HEK293 (cell line): ENCODE results near the gene MRPL20.

Experiments used
- CTCF ChIA-PET: fragments of 350-600 bp; formaldehyde crosslinking; extraction: SDS; loops from one replicate; lab custom pipeline; 2021; ENCODE audit warnings: antibody characterized with exemption; lab: Yijun Ruan, JAX
- POLR2A ChIA-PET: fragments of 300-600 bp; formaldehyde crosslinking; extraction: SDS; loops from one replicate; lab custom pipeline; 2020; ENCODE audit warnings: antibody characterized with exemption, inconsistent platforms; lab: Yijun Ruan, JAX
- H3K27ac ChIP-seq: fragments of 200-500 bp; sonication (Bioruptor generic); 2 replicates; pipeline ENCODE4 v1.5.1; 2014; ENCODE audit warnings: low read depth, low read length, control low read depth, inconsistent platforms; ENCODE audit errors: extremely low read depth
- H3K36me3 ChIP-seq, 2 experiments: fragments of 200-500 bp in 1 of 2; sonication (Bioruptor generic) in 1 of 2; 1 replicate in 1 of 2; 2 replicates in 1 of 2; pipeline ENCODE4 v1.5.1; 2014 to 2017; ENCODE audit warnings: inconsistent platforms in 2 of 2, low read length in 2 of 2; ENCODE audit not compliant: control insufficient read depth in 2 of 2, insufficient read depth in 1 of 2
- H3K4me1 ChIP-seq: fragments of 200-500 bp; sonication (Bioruptor generic); 2 replicates; pipeline ENCODE4 v1.5.1; 2014; ENCODE audit warnings: mild to moderate bottlenecking, low read length, inconsistent platforms; ENCODE audit not compliant: control insufficient read depth, insufficient read depth
- H3K4me3 ChIP-seq: 2 replicates; pipeline ENCODE4 v1.5.1; 2011; ENCODE audit warnings: low read depth, mild to moderate bottlenecking, control low read depth, low read length, moderate library complexity
- H3K9me3 ChIP-seq: fragments of 200-500 bp; sonication (Bioruptor generic); 2 replicates; pipeline ENCODE4 v1.5.1; 2014; ENCODE audit warnings: low read depth, low read length, inconsistent platforms; ENCODE audit not compliant: control insufficient read depth, insufficient read depth
- GLIS1 ChIP-seq: fragments of 450-650 bp; formaldehyde crosslinking; IDR thresholded peaks from 2 replicates; pipeline ENCODE4 v1.5.1; 2016; ENCODE audit warnings: missing biosample characterization, missing genetic modification characterization
- HIC1 ChIP-seq: fragments of 450-650 bp; formaldehyde crosslinking; IDR thresholded peaks from 2 replicates; pipeline ENCODE4 v1.5.1; 2016; ENCODE audit warnings: missing biosample characterization, missing genetic modification characterization
- KLF10 ChIP-seq: fragments of 450-650 bp; IDR thresholded peaks from 2 replicates; pipeline ENCODE4 v1.5.1; 2018; ENCODE audit warnings: missing biosample characterization, mild to moderate bottlenecking, missing genetic modification characterization
- KLF17 ChIP-seq: fragments of 450-650 bp; formaldehyde crosslinking; IDR thresholded peaks from 2 replicates; pipeline ENCODE4 v1.5.1; 2016; ENCODE audit warnings: missing biosample characterization, missing genetic modification characterization
- PATZ1 ChIP-seq: fragments of 450-650 bp; formaldehyde crosslinking; IDR thresholded peaks from 2 replicates; pipeline ENCODE4 v1.5.1; 2016; ENCODE audit warnings: missing biosample characterization, missing genetic modification characterization
- REST ChIP-seq: fragments of 450-650 bp; formaldehyde crosslinking; IDR thresholded peaks from 2 replicates; pipeline ENCODE4 v1.5.1; 2016; ENCODE audit warnings: missing biosample characterization, missing genetic modification characterization
- SETDB1 ChIP-seq: IDR thresholded peaks from one replicate; pipeline ENCODE4 v1.6.1; 2017; ENCODE audit warnings: mild to moderate bottlenecking, low read length, moderate library complexity, mixed read lengths; ENCODE audit not compliant: insufficient read length
- TSHZ1 ChIP-seq: fragments of 450-650 bp; formaldehyde crosslinking; IDR thresholded peaks from 2 replicates; pipeline ENCODE4 v1.5.1; 2016; ENCODE audit warnings: missing biosample characterization, missing genetic modification characterization, borderline replicate concordance
- ZNF10 ChIP-seq: fragments of 450-650 bp; formaldehyde crosslinking; IDR thresholded peaks from 2 replicates; pipeline ENCODE4 v1.5.1; 2017; ENCODE audit warnings: missing biosample characterization, missing genetic modification characterization
- ZNF112 ChIP-seq: fragments of 450-650 bp; formaldehyde crosslinking; IDR thresholded peaks from 2 replicates; pipeline ENCODE4 v1.5.0; 2017; ENCODE audit warnings: missing biosample characterization, missing genetic modification characterization
- ZNF184 ChIP-seq: fragments of 450-650 bp; IDR thresholded peaks from 2 replicates; pipeline ENCODE4 v1.5.1; 2018; ENCODE audit warnings: missing biosample characterization, mild to moderate bottlenecking, missing genetic modification characterization
- ZNF24 ChIP-seq: fragments of 450-650 bp; formaldehyde crosslinking; IDR thresholded peaks from 2 replicates; pipeline ENCODE4 v1.5.1; 2016; ENCODE audit warnings: missing biosample characterization, missing genetic modification characterization
- ZNF266 ChIP-seq: fragments of 450-650 bp; formaldehyde crosslinking; IDR thresholded peaks from 2 replicates; pipeline ENCODE4 v1.5.1; 2016; ENCODE audit warnings: missing biosample characterization, missing genetic modification characterization, low read depth
- ZNF341 ChIP-seq: fragments of 450-650 bp; formaldehyde crosslinking; IDR thresholded peaks from 2 replicates; pipeline ENCODE4; 2016; ENCODE audit warnings: low read depth, missing biosample characterization, missing genetic modification characterization
- ZNF600 ChIP-seq: fragments of 450-650 bp; formaldehyde crosslinking; IDR thresholded peaks from 2 replicates; pipeline ENCODE4 v1.5.1; 2016; ENCODE audit warnings: missing biosample characterization, missing genetic modification characterization
- ZNF645 ChIP-seq: fragments of 450-650 bp; formaldehyde crosslinking; IDR thresholded peaks from 2 replicates; pipeline ENCODE4; 2016; ENCODE audit warnings: missing biosample characterization, missing genetic modification characterization
- ZNF747 ChIP-seq: fragments of 450-650 bp; formaldehyde crosslinking; IDR thresholded peaks from 2 replicates; pipeline ENCODE4 v1.5.1; 2016; ENCODE audit warnings: missing biosample characterization, missing genetic modification characterization
- ZNF791 ChIP-seq: fragments of 450-650 bp; formaldehyde crosslinking; IDR thresholded peaks from 2 replicates; pipeline ENCODE4 v1.5.1; 2016; ENCODE audit warnings: missing biosample characterization, missing genetic modification characterization
- ZXDB ChIP-seq: fragments of 450-650 bp; formaldehyde crosslinking; IDR thresholded peaks from 2 replicates; pipeline ENCODE4 v1.5.1; 2016; ENCODE audit warnings: missing biosample characterization, missing genetic modification characterization

Gene MRPL20

GRCh38 chr1:1436630-1437032, 29.5 kb upstream of the MRPL20 start:
- no peaks in the 10 kb centered on the region for H3K9me3 ChIP-seq
- no peak for TF ChIP-seq KLF10
- TF ChIP-seq ZNF791 (tag by site-specific recombination): no peak
- no peak for TF ChIP-seq TSHZ1 (tag by site-specific recombination)
- TF ChIP-seq REST (tag by site-specific recombination): 0 out of 2 replicates have a peak, but pooled peaks have one; percentile 19
- no peak for TF ChIP-seq ZNF184 (tag by site-specific recombination)
- no peak for TF ChIP-seq ZNF112 (tag by site-specific recombination)
- no peak for TF ChIP-seq SETDB1
- no peak for TF ChIP-seq ZNF645 (tag by site-specific recombination)
- TF ChIP-seq ZNF24 (tag by site-specific recombination): no peak
- peak; percentile 50 for TF ChIP-seq GLIS1 (tag by site-specific recombination)
- H3K4me3 ChIP-seq: no peak overlapping the region
- no peak overlapping the region for H3K27ac ChIP-seq
- H3K36me3 ChIP-seq: peaks cover 0 to 9% of the 10 kb centered on the region in 2 experiments; a peak in 1 of 3 replicates
- H3K4me1 ChIP-seq: no peaks in the 10 kb centered on the region
- ChIA-PET POLR2A (no interaction called here), CTCF (interaction anchor here (0.5 to 1.4 kb wide), 2 partner anchors 37 to 533 kb away, joined by 3 to 6 read pairs; partner anchors contain the start of gene CCNL2)

- POLR2A ChIA-PET: interaction anchor here (0.5 kb wide), 1 partner anchor 226 kb away, joined by 4 read pairs; no protein-coding TSS in a partner anchor
- no peak overlapping the region for H3K27ac ChIP-seq
- no peaks in the 10 kb centered on the region for H3K9me3 ChIP-seq
- H3K4me1 ChIP-seq: no peaks in the 10 kb centered on the region
- peak overlapping the region; percentile 24 for H3K4me3 ChIP-seq
- peaks cover 0 to 9% of the 10 kb centered on the region in 2 experiments; a peak in 1 of 3 replicates for H3K36me3 ChIP-seq
- TF ChIP-seq ZNF341 (tag by site-specific recombination) (peak; percentile 89), KLF17 (tag by site-specific recombination) (no peak), ZXDB (tag by site-specific recombination) (no peak), PATZ1 (tag by site-specific recombination) (0 out of 2 replicates have a peak, but pooled peaks have one; percentile 22), ZNF600 (tag by site-specific recombination) (0 out of 2 replicates have a peak, but pooled peaks have one; percentile 24), ZNF10 (tag by site-specific recombination) (no peak), HIC1 (tag by site-specific recombination) (0 out of 2 replicates have a peak, but pooled peaks have one; percentile 19), ZNF747 (no peak), ZNF266 (tag by site-specific recombination) (no peak)
- CTCF ChIA-PET: interaction anchor here (0.5 to 1.4 kb wide), 2 partner anchors 37 to 533 kb away, joined by 3 to 6 read pairs; partner anchors contain the start of gene CCNL2
Observed at GRCh38 chr1:1435911-1436629, 29.0 kb upstream of the MRPL20 start.
